HG02885 (cell line): ENCODE measurements around the gene FFAR1.
A peak's percentile ranks its signal among the peaks of the same experiment; 100 is the strongest.

Experiments used
- ATAC-seq: cut with Tn5 transposase; IDR thresholded peaks from one replicate; pipeline ENCODE4 v1.9.1; 2021; ENCODE audit warnings: mild to moderate bottlenecking; ENCODE audit not compliant: unreplicated experiment, poor library complexity

FFAR1 gene

DNA sequence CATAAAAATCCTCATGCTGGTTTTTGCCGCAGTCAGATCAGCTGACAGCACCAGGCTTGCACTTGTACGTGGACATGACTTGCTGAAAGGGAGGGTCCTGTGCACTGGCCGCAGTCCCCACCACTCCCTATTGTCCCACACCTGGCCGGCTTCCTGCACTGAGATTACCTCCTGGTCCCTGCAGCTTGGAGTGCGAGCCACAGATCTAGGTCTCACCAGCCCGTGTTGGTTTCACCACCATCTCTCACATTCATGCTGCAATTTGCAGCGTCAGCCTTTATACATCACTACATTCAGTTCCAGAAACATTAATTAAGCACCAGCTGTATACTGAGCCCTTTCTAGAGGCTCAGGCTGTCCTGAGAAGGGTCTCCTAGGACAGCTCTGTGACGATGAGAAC is 33.7 kb upstream of the FFAR1 start:
- no peak for ATAC-seq

DNA sequence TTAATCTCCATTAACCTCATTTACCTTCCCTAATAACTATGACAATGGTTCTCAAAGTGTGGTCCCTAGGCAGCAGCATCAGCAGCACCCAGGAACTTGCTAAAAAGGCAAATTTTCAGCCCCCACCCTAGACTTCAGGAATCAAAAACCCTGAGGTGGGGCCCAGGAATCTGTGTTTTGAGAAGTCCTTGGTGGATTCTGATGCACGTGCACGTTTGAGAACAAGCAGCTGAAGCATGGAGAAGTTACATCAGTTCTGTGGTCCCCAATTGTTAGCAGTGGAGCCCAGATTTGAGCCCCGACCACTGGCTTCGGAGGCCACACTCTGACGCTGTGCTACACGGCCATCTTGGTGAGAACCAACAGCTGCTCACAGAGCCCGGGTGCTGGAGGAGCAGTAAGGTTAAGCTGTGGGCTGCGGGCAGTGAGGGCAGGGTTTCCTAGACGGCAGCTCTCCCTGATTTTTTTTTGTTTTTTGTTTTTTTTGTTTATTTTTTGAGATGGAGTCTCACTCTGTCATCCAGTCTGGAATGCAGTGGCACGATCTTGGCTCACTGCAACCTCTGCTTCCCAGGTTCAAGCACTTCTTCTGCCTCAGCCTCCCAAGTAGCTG is 32.7 kb upstream of the FFAR1 start:
- no peak for ATAC-seq

DNA sequence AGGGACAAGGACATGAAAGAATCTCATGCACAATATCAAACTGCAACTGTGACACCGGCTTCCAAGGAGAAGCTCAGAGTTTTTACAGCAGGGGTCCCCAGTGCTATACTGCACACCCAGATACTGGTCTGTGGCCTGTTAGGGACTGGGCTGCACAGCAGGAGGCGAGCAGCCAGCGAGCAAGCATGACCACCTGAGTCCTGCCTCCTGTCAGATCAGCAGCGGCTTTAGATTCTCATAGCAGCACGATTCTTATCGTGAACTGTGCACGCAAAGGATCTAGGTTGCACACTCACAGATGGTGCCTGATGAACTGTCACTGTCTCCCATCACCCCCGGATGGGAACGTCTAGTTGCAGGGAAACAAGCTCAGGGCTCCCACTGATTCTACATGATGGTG is 31.8 kb upstream of the FFAR1 start:
- ATAC-seq, result no peak

DNA sequence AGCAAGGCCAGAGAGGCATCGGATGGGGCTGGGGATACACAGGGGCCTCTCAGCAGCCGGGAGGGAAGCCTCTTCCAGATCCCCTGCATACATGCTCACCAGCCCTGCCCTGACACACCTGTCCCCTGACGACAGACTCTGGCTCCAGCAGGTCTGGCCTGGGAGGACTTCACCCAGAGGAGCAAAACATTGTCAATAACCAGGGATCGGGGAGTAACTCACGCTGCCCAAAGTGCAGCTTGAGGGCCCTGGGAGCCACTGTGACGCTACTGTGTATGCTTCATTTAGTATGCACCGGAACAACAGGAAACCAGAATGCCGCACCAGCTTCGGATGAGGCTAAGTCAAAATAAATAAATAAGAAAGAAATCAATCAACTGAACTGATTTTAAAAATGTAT is 31.1 kb upstream of the FFAR1 start:
- no peak for ATAC-seq

DNA sequence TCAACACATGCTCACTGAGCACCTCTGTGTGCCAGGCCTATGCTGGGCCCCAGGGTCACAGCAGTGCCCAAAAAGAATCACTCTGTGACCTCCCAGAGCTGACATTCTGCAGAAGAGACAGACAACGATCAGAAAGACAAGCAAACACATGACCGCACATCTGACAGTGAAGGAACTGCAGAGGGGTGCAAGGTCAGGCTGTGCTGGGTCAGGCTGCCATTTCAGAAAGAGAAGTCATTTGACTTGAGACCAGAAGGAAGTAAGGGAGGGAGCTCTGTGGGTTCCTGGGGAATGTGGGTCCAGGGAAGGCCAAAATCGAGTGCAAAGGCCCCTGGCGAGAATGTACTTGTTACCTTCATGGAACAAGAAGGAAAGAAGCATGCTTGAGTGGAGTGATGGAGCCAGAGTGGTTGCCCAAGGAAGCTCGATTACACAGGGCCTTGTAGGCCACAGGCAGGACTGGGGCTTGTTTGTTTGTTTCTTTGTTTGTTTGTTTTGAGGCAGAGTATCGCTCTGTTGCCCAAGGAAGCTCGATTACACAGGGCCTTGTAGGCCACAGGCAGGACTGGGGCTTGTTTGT is 30.1 kb upstream of the FFAR1 start:
- ATAC-seq, result no peak

DNA sequence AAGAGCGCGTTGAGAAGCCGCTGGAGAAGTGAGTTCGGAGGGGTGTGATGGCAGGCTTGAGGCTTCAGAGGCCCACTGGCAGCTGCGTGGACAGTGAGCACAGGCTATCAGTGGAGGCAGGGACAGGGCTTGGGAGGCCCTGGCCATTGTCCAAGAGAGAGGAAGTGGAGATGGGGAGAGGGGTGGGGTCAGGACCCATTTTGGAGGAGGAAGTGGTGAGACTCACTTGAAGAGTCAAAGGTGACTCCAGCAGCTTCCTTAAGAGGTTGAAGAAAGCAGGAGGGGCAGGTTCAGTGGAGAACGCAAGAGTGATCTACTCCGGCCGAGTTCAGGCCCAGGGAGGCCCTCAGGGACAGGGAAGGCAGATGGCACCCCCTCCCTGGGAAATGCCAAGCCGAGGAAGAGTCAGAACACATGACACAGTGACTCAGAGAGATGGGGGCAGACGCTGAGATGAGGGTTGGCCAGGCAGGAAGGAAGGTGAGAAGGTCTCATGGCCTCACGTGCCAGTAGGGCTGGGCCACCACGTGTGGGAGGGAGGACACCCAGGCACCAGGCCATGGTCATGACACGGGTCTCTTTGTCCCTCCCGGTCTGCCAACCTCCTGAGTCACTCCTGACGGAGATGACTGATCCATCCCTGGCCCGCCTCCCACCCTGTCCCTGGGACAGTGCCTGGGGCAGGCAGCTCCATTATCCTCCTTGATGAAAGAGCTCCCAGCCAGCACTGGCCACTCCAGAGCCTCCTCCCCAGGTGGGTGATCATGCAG is 28.8 kb upstream of the FFAR1 start:
- no peak for ATAC-seq

DNA sequence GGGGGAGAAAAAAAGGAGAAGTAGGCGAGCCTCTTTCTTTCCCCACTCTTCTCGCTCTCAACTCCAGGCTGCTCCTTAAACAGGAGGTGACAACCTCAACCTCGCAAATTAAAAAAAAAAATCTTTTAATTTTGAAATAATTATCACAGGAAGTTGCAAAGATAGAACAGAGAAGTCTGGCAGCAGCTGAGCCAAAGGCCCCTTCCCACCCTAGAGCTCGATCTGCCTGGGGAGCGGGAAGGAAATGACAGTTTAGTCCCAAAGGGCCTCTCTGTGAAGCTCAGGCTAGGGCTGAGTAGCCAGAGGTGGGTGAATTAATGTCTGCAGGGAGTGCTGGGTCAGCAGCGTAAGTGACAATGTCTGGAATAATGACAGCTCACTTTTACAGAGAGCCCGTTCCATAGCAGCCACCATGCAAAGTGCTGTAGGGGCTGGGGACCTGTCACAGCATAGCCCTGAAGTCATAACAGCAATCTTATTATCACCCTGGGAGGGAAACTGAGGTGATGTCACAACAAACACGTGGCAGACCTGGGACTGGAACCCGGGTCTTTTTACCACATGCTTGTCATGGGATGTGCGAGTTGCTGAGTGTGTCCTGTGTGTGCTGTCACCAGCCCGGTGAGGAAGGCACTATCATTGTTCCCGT is 27.5 kb upstream of the FFAR1 start:
- ATAC-seq, result no peak

DNA sequence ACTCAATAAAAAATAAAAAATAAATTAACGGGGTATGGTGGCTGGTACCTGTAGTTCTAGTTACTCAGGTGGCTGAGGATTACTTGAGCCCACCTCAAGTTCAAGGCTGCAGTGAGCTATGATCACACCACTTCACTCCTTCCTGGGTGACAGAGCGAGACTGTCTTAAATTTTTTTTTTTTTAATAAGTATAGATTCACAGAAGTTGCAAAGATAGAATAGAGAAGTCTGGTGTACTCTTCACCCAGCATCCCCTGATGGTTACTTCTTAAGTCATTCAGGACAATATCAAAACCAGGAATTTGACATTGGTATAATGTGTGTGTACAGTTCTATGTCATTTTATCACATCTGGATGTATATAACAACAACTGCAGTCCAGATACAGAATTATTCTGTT is 26.4 kb upstream of the FFAR1 start:
- ATAC-seq, result no peak

DNA sequence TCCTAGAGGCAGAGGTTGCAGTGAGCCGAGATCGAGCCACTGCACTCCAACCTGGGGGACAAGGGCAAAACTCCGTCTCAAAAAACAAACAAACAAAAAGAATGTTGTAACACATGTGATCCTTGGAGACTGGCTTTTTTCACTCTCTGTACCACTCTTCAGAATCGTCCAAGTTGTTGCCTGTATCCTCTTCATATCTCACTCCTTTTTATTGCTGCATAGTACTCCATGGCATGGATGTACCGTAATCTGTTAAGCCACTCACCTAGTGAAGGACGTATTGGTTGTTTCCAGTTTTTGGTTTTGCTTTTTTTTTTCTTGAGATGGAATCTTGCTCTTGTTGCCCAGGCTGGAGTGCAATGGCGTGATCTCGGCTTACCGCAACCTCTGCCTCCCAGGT is 25.7 kb upstream of the FFAR1 start:
- no peak for ATAC-seq

DNA sequence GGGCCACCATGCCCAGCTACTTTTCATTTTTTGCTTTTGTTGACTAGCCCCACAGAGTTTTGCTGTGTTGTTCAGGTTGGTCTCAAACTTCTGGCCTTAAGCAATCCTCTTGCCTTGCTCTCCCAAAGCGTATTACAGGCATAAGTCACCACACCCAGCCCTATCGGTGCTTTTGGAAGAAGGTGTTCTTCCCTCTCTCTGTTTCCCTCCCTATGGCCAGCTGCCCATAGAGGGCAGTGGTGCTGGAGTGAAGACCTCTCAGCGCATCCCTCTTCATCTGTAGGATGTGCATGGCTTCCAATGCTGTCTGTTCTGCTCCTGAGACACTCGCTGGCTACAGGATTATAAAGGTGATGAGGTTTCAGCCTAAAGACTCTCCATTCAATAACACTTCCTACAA is 20.1 kb upstream of the FFAR1 start:
- ATAC-seq, result no peak

DNA sequence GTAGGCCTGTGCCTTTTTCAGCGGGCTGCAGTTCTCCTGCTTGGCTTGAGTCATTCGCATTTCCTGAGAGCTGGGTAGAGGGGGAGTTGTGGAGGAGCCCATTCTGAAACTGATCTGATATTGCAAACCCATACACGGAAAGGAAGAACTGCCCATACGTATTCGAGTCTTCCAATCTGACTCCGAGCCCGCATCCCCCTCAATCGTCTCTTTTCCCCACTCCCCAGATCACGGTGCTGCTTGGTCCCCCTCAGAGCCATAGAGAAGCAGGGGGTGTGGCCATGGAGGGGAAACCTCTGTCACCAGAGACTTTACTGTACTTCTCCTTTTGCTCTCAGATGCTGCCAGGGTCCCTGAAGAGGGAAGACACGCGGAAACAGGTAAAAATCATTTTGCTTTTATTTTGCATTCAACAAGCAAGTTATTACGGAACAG is 18.8 kb upstream of the FFAR1 start, which contains the start of gene CD22:
CD22 (plus strand) TSS at position 337 of the 435 bp plus-strand sequence. CDS start 2,854 bp downstream, outside the sequence.
- ATAC-seq, result peak; percentile 36

DNA sequence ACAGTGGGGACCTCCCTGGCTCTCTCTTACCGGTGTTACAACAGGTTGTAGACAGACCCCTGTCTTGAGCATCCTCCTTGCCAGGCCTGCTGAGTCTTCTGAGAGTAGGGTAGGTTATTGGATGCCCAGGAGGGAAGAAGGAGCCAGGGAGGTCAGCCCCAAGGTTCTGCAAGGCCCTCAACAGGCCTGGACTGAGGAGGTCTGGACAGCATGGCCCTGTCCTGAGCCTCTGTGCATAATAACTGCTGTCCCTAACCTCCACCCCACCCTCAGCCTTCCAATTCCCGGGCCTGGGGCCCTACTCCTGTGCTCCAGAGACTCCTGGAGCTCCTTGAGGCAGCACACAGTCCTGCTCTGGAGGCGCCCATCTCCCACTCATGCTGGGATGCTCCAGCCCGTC is 18.4 kb upstream of the FFAR1 start:
- ATAC-seq, result peak; percentile 14

DNA sequence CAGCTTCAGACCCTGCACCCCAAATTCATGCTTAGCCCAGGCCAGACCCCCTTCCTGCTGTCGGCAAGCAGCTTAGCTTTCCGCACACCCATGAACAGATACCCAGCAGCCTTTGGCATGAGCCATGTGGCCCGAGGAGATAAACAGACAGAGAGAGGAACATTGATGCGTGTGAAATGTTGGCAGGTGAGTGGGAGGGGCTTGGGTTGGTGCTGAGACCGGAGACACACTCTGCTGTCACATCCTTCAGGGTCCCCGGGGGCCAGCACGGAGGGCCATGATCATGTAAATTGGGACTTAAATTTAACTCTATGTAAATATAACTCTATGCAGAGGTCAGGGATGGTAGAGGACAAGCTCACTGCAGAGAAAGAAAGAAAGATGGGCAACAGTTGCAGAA is 17.2 kb upstream of the FFAR1 start:
- ATAC-seq, result peak; percentile 59

DNA sequence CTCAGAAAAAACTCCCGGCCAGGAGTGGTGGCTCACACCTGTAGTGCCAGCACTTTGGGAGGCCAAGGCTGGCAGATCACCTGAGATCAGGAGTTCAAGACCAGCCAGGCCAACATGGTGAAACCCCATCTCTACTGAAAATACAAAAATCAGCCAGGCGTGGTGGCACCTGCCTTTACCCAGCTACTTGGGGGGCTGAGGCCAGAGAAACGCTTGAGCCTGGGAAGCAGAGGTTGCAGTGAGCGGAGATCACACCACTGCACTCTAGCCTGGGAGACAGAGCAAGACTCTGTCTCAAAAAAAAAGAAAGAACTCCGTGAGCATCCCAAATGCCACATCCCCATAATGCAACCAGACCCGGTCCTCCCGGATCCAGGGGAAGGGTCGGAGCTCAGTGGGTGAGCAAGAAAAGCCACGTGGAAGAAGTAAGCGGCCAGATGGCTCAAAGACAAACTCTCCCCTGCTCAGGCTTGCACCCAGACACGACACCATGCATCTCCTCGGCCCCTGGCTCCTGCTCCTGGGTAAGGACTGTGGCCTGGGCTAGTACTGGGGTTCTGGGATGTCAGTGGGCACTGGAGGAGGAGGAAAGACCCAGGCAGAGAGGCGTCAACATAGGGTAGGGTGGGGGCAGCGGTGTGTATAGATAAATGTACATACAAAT is 16.0 kb upstream of the FFAR1 start:
- ATAC-seq, result no peak

DNA sequence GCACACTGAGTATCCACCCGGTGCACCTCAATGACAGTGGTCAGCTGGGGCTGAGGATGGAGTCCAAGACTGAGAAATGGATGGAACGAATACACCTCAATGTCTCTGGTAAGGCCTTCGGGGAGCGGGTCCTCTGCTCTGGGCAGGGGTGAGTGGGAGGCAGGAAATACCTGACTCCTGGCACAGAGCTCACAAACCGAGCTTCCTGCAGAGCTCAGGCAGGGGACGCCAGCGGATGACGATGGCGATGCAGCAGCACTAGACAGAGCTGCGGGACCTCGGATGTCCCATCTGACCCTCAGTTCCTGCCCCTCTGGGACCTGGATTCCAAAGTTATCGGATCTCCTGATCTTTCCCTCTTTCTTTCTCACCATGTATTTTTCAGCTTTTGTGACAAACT is 14.9 kb upstream of the FFAR1 start:
- no peak for ATAC-seq

DNA sequence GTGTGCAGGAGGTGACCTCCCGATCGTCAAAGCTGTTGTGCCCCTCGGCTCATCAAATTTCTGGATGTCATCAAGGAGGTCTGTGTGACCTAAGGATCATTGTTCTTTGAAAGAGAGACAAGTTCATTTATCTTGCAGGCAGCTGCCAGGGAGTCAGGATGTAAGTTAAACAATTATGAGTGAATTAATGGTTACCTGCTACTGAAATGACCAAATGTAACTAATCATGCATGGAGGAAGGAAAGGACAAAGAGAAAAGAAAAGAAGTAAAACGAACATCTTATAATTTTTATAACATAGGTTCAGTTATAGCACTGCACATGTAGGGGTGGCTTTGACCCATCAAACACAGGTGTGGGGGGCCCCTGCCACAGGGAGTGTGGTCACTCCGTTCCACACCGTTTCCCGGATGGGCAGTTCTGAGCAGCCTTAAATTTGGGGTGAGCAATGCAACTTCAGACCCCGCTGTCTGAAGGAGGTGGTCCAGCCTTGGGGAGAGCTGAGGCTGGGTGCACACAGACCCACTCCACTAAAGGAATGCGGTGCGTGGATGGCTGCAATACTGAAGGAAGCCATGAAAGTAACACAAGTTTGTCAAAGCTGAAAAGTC is 13.5 kb upstream of the FFAR1 start:
- no peak for ATAC-seq

DNA sequence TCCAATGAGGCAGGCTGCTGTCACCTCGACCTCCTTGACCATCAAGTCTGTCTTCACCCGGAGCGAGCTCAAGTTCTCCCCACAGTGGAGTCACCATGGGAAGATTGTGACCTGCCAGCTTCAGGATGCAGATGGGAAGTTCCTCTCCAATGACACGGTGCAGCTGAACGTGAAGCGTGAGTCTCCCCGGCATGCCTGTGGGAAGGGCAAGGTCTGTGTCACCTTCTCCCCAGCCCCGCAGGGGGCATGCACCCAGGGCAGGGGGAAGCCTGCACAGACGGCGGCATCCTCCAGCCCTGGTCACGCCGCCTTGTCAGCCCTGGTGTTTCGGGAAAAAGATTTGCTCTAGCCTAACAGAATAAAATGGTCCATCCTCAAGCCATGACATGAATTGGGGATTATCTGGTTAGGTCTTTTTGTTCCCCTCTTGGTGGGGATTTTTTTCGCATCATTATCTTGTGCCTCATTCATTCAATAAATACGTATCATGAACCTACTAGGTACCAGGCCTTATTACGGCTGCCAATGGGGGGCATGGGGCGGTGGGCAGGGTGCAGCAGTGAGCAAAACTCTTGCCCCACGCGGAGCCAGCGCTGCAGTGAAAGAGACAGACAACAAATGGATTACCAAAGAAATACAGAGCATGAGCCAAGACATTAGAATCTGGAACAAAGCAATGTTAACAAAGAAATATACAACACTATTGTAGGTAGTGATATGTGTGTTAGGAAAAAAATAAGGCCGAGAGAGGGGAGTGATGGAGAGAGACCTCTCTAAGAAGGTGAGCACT is 11.3 kb upstream of the FFAR1 start:
- no peak for ATAC-seq

DNA sequence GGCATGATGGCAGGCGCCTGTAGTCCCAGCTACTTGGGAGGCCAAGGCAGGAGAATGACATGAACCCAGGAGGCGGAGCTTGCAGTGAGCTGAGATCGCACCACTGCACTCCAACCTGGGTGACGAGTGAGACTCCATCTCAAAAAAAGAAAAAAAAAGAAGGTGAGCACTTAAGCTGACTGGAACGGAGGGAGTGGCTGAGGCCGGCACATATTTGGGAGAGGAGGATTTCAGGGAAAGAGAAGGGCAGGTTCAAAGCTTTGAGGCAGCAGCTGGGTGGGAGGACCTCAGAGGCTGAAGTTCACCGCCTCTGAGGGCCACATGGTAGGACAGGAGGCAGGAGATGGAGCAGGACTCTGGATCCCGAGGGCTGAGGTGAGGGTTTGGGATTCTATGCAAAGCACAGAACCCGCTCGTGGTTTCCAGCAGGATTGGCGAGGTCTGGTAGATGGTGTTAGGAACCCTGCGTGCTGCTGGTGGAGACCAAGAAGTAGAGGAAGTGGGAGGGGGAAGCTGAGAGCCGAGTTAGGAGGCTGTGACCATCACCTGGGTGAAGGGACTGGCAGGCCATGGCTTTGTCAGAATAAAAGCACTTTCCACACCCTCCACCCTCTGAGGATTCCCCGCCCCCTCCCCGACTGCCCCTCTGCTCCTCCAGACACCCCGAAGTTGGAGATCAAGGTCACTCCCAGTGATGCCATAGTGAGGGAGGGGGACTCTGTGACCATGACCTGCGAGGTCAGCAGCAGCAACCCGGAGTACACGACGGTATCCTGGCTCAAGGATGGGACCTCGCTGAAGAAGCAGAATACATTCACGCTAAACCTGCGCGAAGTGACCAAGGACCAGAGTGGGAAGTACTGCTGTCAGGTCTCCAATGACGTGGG is 10.4 kb upstream of the FFAR1 start:
- ATAC-seq, result no peak

DNA sequence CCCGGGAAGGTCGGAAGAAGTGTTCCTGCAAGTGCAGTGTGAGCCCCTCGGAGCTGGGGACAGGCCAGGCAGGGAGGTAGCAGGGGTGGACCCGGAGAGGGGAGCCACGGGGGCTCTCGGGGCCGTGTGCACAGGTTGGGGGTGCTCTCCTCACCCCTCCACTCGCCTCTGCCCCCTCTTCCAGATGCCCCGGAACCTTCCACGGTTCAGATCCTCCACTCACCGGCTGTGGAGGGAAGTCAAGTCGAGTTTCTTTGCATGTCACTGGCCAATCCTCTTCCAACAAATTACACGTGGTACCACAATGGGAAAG is 9.8 kb upstream of the FFAR1 start:
- no peak for ATAC-seq
